GM12878 (cell line): ENCODE data around the gene GPATCH2L. TPM values are rescaled to one million over a fixed set of nuclear protein-coding genes. Genes with fewer than 3 reads are reported as not detected.

ENCODE experiments used
- ATAC-seq: fragments of 200-7000 bp; cut with Tn5 transposase; 3 replicates; pipeline ENCODE4 v1.9.1; 2020; ENCODE audit warnings: mild to moderate bottlenecking, moderate library complexity
- BruUV-seq: library from RNA; stranded (reverse); fragments of 400-500 nt; replicated peaks from 2 replicates; lab custom pipeline; 2021; lab: Mats Ljungman, UMichigan
- CTCF ChIA-PET: fragments of 300-600 bp; sonication (Branson Sonifier 250); formaldehyde crosslinking; extraction: SDS; loops from one replicate; lab custom pipeline; 2021; ENCODE audit warnings: inconsistent platforms; lab: Yijun Ruan, JAX
- POLR2A ChIA-PET: fragments of 350-600 bp; formaldehyde crosslinking; extraction: SDS; loops from one replicate; lab custom pipeline; 2021; ENCODE audit warnings: inconsistent platforms; lab: Charles Lee
- RAD21 ChIA-PET: fragments of 300-600 bp; sonication (Branson Sonifier 250); formaldehyde crosslinking; loops from one replicate; lab custom pipeline; 2023; ENCODE audit warnings: antibody characterized with exemption; ENCODE audit not compliant: unreplicated experiment; lab: Charles Lee
- SMC1A ChIA-PET: fragments of 300-600 bp; sonication (Branson Sonifier 250); formaldehyde crosslinking; loops from one replicate; lab custom pipeline; 2023; ENCODE audit not compliant: unreplicated experiment, uncharacterized antibody; lab: Charles Lee
- DNase-seq: peaks from one replicate; pipeline ENCODE4 v3.0.0-alpha.2; 2011; ENCODE audit warnings: low read depth, low spot score
- FAIRE-seq: peaks from 3 replicates; lab custom pipeline; 2011; peaks lifted over from hg19 to GRCh38; lab: Jason Lieb, UNC
- H2AFZ ChIP-seq: 2 replicates; pipeline ENCODE4 v1.6.0; 2011; ENCODE audit warnings: low read depth, low read length, control low read depth; ENCODE audit not compliant: control insufficient read depth
- H3K27ac ChIP-seq: 2 replicates; pipeline ENCODE4 v1.5.1; 2011; ENCODE audit warnings: control low read depth; ENCODE audit not compliant: control insufficient read depth, insufficient read depth
- H3K27me3 ChIP-seq, 2 experiments: replicated peaks in 1 of 2; 2 replicates each; pipeline versions ENCODE4 v1.6.0 to v1.6.1; 2011; ENCODE audit warnings: low read length in 1 of 2; ENCODE audit not compliant: control insufficient read depth in 2 of 2, insufficient read depth in 2 of 2
- H3K36me3 ChIP-seq, 2 experiments: 2 replicates each; pipeline ENCODE4 v1.5.1; 2011; ENCODE audit warnings: low read length in 1 of 2; ENCODE audit not compliant: control insufficient read depth in 2 of 2, insufficient read depth in 2 of 2
- H3K4me1 ChIP-seq: 2 replicates; pipeline ENCODE4 v1.6.1; 2011; ENCODE audit warnings: mild to moderate bottlenecking, low read length, moderate library complexity, mixed read lengths; ENCODE audit not compliant: control insufficient read depth, insufficient read depth
- H3K4me2 ChIP-seq: 2 replicates; pipeline ENCODE4 v1.6.0; 2011; ENCODE audit warnings: control low read depth; ENCODE audit not compliant: control insufficient read depth, insufficient read depth
- H3K4me3 ChIP-seq: fragments of 200-600 bp; sonication (generic); 2 replicates; pipeline ENCODE4 v1.5.1; 2016
- H3K79me2 ChIP-seq: 2 replicates; pipeline ENCODE4 v1.6.0; 2011; ENCODE audit warnings: low read length; ENCODE audit not compliant: control insufficient read depth, insufficient read depth
- H3K9ac ChIP-seq: 2 replicates; pipeline ENCODE4 v1.8.0; 2011; ENCODE audit warnings: low read length, control low read depth, mixed read lengths; ENCODE audit not compliant: control insufficient read depth, insufficient read depth
- H3K9me3 ChIP-seq: replicated peaks from 3 replicates; pipeline ENCODE4 v1.5.1; 2011; ENCODE audit warnings: mild to moderate bottlenecking, low read length; ENCODE audit not compliant: control insufficient read depth, insufficient read depth
- H4K20me1 ChIP-seq: 2 replicates; pipeline ENCODE4 v1.6.0; 2011; ENCODE audit not compliant: control insufficient read depth, insufficient read depth
- BHLHE40 ChIP-seq, 2 experiments: fragments of 450-650 bp in 1 of 2; IDR thresholded peaks; 2 replicates each; pipeline ENCODE4 v1.6.1; 2011 to 2017; ENCODE audit warnings: low read depth in 2 of 2, borderline replicate concordance in 1 of 2, improper control_type of control experiment in 1 of 2, low read length in 1 of 2, mild to moderate bottlenecking in 1 of 2
- CEBPZ ChIP-seq: fragments of 150-350 bp; IDR thresholded peaks from 2 replicates; pipeline ENCODE4 v1.6.1; 2016; ENCODE audit warnings: low read depth, low read length
- CHD4 ChIP-seq: fragments of 200-600 bp; sonication (generic); IDR thresholded peaks from 2 replicates; pipeline ENCODE4 v1.6.1; 2016; ENCODE audit warnings: mild to moderate bottlenecking
- CREM ChIP-seq: IDR thresholded peaks from 2 replicates; pipeline ENCODE4 v1.6.1; 2014; ENCODE audit warnings: antibody characterized with exemption, low read depth
- ELK1 ChIP-seq: IDR thresholded peaks from 2 replicates; pipeline ENCODE4 v1.6.1; 2012; ENCODE audit warnings: low read depth, low read length, improper control_type of control experiment
- GATAD2B ChIP-seq: fragments of 450-650 bp; conservative IDR thresholded peaks from 2 replicates; pipeline ENCODE4 v1.6.1; 2017; ENCODE audit warnings: low read depth, mild to moderate bottlenecking, moderate library complexity
- IKZF1 ChIP-seq: fragments of 450-650 bp; conservative IDR thresholded peaks from 2 replicates; pipeline ENCODE4 v1.6.1; 2017; ENCODE audit warnings: antibody characterized with exemption, mild to moderate bottlenecking
- KAT2A ChIP-seq: conservative IDR thresholded peaks from 2 replicates; pipeline ENCODE4 v1.6.1; 2011; ENCODE audit warnings: low read depth, low read length; ENCODE audit not compliant: control insufficient read depth
- NFYA ChIP-seq: IDR thresholded peaks from 2 replicates; pipeline ENCODE4 v1.6.1; 2011; ENCODE audit warnings: low read depth, mild to moderate bottlenecking, low read length, improper control_type of control experiment, borderline replicate concordance
- NR2F1 ChIP-seq: fragments of 450-650 bp; conservative IDR thresholded peaks from 2 replicates; pipeline ENCODE4 v1.6.1; 2017; ENCODE audit warnings: mild to moderate bottlenecking
- PAX5 ChIP-seq: IDR thresholded peaks from 2 replicates; pipeline ENCODE4 v1.6.1; 2011; ENCODE audit warnings: low read depth, low read length, borderline replicate concordance
- POLR2A ChIP-seq: IDR thresholded peaks from 2 replicates; pipeline ENCODE4 v1.6.1; 2011; ENCODE audit warnings: low read depth, mild to moderate bottlenecking, low read length
- SREBF1 ChIP-seq: IDR thresholded peaks from 2 replicates; pipeline ENCODE4 v1.6.1; 2012; ENCODE audit warnings: mild to moderate bottlenecking, low read length
- YY1 ChIP-seq: IDR thresholded peaks from 2 replicates; pipeline ENCODE4 v1.6.1; 2011; ENCODE audit warnings: low read depth, mild to moderate bottlenecking, low read length
- ZNF24 ChIP-seq: fragments of 450-650 bp; IDR thresholded peaks from 2 replicates; pipeline ENCODE4 v1.6.1; 2017; ENCODE audit warnings: antibody characterized with exemption, mild to moderate bottlenecking
- ZNF622 ChIP-seq: fragments of 450-650 bp; IDR thresholded peaks from 2 replicates; pipeline ENCODE4 v1.6.1; 2017; ENCODE audit warnings: mild to moderate bottlenecking, inconsistent platforms
- WGBS: methylation state at CpG from one replicate; pipeline ENCODE4 v1.1.6; 2016; ENCODE audit warnings: low lambda C conversion rate; ENCODE audit not compliant: insufficient replicate concordance, insufficient coverage; ENCODE audit errors: missing lambda C conversion rate; 5-methylcytosine and 5-hydroxymethylcytosine counted together
- in situ Hi-C: fragments of 300-500 bp; cut with MboI; formaldehyde crosslinking; loops from 9 replicates; pipeline ENCODE4 v1.14.3; 2018; ENCODE audit warnings: mixed read lengths
- intact Hi-C: fragments of 100-400 bp; cut with micrococcal nuclease; formaldehyde crosslinking; loops from one replicate; pipeline ENCODE4 v1.14.2; 2022; ENCODE audit not compliant: unreplicated experiment
- polyA plus RNA-seq, 11 experiments: library from polyadenylated mRNA; depleted of rRNA in 4 of 11; unstranded in 6 of 11; stranded (reverse) in 5 of 11; fragments of >200 nt; fragmentation: Nextera tagmentation in 4 of 11; fragmentation: Illumina TruSeq in 1 of 11; extraction: Ambion mirVana in 4 of 11; extraction: Trizol in 1 of 11; gene quantifications; 1 replicate in 1 of 11; 2 replicates in 10 of 11; pipeline versions ENCODE4 v1.2.1 to v1.2.3, GENCODE V29; 2011 to 2016; ENCODE audit warnings: inconsistent platforms in 2 of 11, missing spikeins in 2 of 11, low read depth in 1 of 11
- total RNA-seq, 4 experiments: library from RNA; depleted of rRNA in 3 of 4; stranded (reverse); fragments of >200 nt in 3 of 4; fragmentation: Illumina TruSeq in 1 of 4; extraction: Trizol in 1 of 4; gene quantifications; 2 replicates each; pipeline versions ENCODE4 v1.2.1 to v1.2.3, GENCODE V29; 2013 to 2021

The GPATCH2L gene
- total and polyA plus RNA-seq, 10 of the 15 experiments (the other 5 are each of a cell fraction or from before 2014, with no cell fraction given) = 9.1 to 50.9 (median 24.4) TPM

- ATAC-seq = no peak
- Histone ChIP-seq H3K4me2 (no peak overlapping the region), H4K20me1 (no peaks in the 10 kb centered on the region), H3K27ac (no peak overlapping the region), H3K36me3 (no peaks in the 10 kb centered on the region), H3K79me2 (peaks cover 2% of the 10 kb centered on the region), H3K4me3 (no peak overlapping the region), H3K9ac (no peak overlapping the region), H3K27me3 (no peaks in the 10 kb centered on the region), H3K4me1 (no peaks in the 10 kb centered on the region), H2AFZ (no peak overlapping the region), H3K9me3 (peaks cover 9% of the 10 kb centered on the region; the same call in 2 of the 3 replicates)
- ChIA-PET SMC1A (interaction anchor here (0.9 to 1.6 kb wide), 3 partner anchors 13 to 222 kb away, joined by 3 read pairs; no protein-coding TSS in a partner anchor), POLR2A (no interaction called here), CTCF (interaction anchor here (1.3 kb wide), 1 partner anchor 27 kb away, joined by 4 read pairs; no protein-coding TSS in a partner anchor), RAD21 (no interaction called here)
- no peak for TF ChIP-seq ZNF622
- FAIRE-seq = no peak
- BruUV-seq = no TSS peak
- in situ Hi-C loops = no loop called here
- intact Hi-C loops = no loop called here
- DNase-seq = no peak
These were observed 4.7 kb upstream of the GPATCH2L start for GRCh38 chr14:76146976-76147375.

GRCh38 chr14:76149196-76149595 lies 2.5 kb upstream of the GPATCH2L start:
- ChIA-PET POLR2A (interaction anchor here (0.6 kb wide), 1 partner anchor 62 kb away, joined by 4 read pairs; no protein-coding TSS in a partner anchor), SMC1A (no interaction called here), RAD21 (no interaction called here), CTCF (interaction anchor here (0.6 to 1.0 kb wide), 3 partner anchors 45 to 203 kb away, joined by 3 read pairs; no protein-coding TSS in a partner anchor)
- FAIRE-seq (no peak), ATAC-seq (no peak), DNase-seq (no peak)
- no TSS peak for BruUV-seq
- Histone ChIP-seq H3K27me3 (no peaks in the 10 kb centered on the region), H3K79me2 (peaks cover 24% of the 10 kb centered on the region), H3K4me3 (no peak overlapping the region), H2AFZ (no peak overlapping the region), H3K9ac (no peak overlapping the region), H3K36me3 (no peaks in the 10 kb centered on the region; a peak in 1 of 4 replicates), H3K9me3 (peaks cover 7% of the 10 kb centered on the region; the same call in 2 of the 3 replicates), H3K27ac (no peak overlapping the region), H4K20me1 (no peaks in the 10 kb centered on the region), H3K4me1 (no peaks in the 10 kb centered on the region), H3K4me2 (no peak overlapping the region)
- intact Hi-C loops = no loop called here
- 88% methylated on average over 2 of the region's 2 CpGs for WGBS
- in situ Hi-C loops = no loop called here
- no peak for TF ChIP-seq BHLHE40 (IDR thresholded peaks at IDR 0.05; ENCODE audit: borderline replicate concordance in 1 of 2, low read depth in 2 of 2, low read length in 1 of 2)
- TF ChIP-seq NFYA = no peak
- no peak for TF ChIP-seq ELK1
- no peak for TF ChIP-seq IKZF1
- TF ChIP-seq GATAD2B = no peak
- no peak for TF ChIP-seq CREM
- no peak for TF ChIP-seq KAT2A
- TF ChIP-seq YY1 = no peak
- TF ChIP-seq ZNF24 = no peak
- no peak for TF ChIP-seq NR2F1
- TF ChIP-seq SREBF1 = no peak
- no peak for TF ChIP-seq POLR2A
- no peak for TF ChIP-seq CEBPZ
- no peak for TF ChIP-seq CHD4
- TF ChIP-seq PAX5 = no peak
